ENCODE measurements around the gene KITLG.

KITLG gene

DNA sequence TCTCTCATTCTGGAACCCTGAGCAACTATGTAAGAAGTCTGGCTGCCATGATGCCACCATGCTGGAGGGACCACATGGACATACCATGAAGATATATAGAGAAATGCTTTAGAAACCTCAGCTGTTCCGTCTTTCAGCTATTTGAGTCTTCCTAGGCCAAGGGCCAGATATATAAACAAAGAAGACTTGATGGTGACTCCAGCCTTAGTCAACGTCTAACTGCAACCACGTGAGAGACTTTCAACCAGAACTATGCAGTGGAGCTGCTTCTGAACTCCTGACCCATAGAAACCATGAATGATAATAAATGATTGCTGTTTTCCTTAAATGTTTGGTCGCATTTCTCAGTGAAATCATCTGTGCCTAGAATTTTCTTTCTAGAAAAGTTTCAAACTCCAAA lies 20.0 kb upstream of the KITLG start:
- H3K4me3 ChIP-seq (ENCODE audit: low read length) = no peak overlapping the region
- DNase-seq (ENCODE audit: low read depth, low spot score) = no peak
- H3K27ac ChIP-seq (ENCODE audit: low read length) = no peak overlapping the region
- H3K27me3 ChIP-seq (ENCODE audit: control insufficient read depth, insufficient read depth, low read length) = no peaks in the 10 kb centered on the region
- WGBS (ENCODE audit: insufficient coverage, insufficient read length) = no CpG with 5 or more reads among the region's 4 CpGs
- H3K36me3 ChIP-seq (ENCODE audit: control insufficient read depth, insufficient read depth, low read length) = no peaks in the 10 kb centered on the region
- no peaks in the 10 kb centered on the region for H3K4me1 ChIP-seq (ENCODE audit: control insufficient read depth, insufficient read depth, low read length)
- no peaks in the 10 kb centered on the region for H3K9me3 ChIP-seq (ENCODE audit: control insufficient read depth, insufficient read depth, low read length)

DNA sequence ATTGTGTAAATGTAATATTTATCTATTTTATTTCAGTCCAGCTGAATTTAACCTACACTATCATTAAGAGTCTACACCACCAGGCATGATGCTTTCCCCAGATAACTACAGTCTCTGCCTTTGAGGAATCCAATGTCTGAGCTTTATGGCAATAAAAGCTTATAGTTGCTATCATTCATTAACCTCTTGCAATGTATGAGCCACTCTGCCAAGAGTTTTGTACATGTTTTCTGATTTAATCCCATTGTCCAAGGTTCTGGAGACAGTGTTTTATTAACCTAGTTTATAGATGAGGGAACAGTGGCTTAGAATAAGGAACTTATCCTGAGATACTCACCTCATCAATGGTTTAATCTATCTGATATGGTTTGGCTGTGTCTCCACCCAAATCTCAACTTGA lies 17.1 kb upstream of the KITLG start:
- H3K9me3 ChIP-seq (ENCODE audit: control insufficient read depth, insufficient read depth, low read length) = no peaks in the 10 kb centered on the region
- H3K4me3 ChIP-seq (ENCODE audit: low read length) = no peak overlapping the region
- H3K27ac ChIP-seq (ENCODE audit: low read length) = no peak overlapping the region
- H3K36me3 ChIP-seq (ENCODE audit: control insufficient read depth, insufficient read depth, low read length) = no peaks in the 10 kb centered on the region
- no peak for DNase-seq (ENCODE audit: low read depth, low spot score)
- H3K4me1 ChIP-seq (ENCODE audit: control insufficient read depth, insufficient read depth, low read length) = no peaks in the 10 kb centered on the region
- H3K27me3 ChIP-seq (ENCODE audit: control insufficient read depth, insufficient read depth, low read length) = no peaks in the 10 kb centered on the region

DNA sequence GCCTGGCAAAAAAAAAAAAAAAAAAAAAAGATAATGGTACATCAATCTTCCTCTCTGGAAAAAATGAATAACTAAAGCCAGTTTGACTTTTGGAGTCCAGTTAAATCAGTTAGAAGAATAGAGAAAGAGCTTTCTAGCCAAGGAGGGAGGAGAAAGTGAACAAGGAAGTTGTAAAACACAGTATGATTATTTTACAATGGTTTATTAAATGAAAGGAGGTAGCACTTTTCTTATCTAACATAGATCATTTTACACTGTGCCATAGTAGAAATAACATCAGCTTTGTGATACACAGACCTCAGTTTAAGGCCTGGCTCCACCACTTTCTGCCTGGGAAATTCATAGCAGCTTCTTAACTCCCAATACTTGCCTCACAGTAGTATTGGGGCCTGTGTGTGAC lies 15.4 kb upstream of the KITLG start:
- Histone ChIP-seq H3K27me3 (ENCODE audit: control insufficient read depth, insufficient read depth, low read length) (no peaks in the 10 kb centered on the region), H3K36me3 (ENCODE audit: control insufficient read depth, insufficient read depth, low read length) (no peaks in the 10 kb centered on the region), H3K9me3 (ENCODE audit: control insufficient read depth, insufficient read depth, low read length) (no peaks in the 10 kb centered on the region), H3K4me1 (ENCODE audit: control insufficient read depth, insufficient read depth, low read length) (no peaks in the 10 kb centered on the region), H3K27ac (ENCODE audit: low read length) (no peak overlapping the region), H3K4me3 (ENCODE audit: low read length) (no peak overlapping the region)
- DNase-seq (ENCODE audit: low read depth, low spot score) = no peak

DNA sequence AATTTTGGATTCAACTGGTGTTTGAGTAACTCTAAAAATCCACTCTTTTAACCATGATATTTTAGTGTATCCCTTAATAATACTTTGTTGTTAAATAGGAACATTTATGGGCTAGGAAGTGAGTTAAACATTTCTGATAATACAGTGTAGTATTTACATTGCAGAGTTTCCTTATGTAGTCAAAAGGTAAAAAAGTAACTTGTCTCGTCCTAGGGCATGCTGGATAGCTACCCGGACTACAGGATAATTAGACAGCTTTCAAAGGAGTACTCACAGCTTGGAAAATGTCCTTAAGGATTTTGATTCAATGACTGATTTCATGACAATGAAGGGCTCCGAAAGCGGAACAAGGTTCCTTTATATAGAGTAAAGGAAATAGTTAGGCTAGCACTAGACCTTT lies 14.5 kb upstream of the KITLG start:
- DNase-seq (ENCODE audit: low read depth, low spot score) = no peak
- Histone ChIP-seq H3K4me3 (ENCODE audit: low read length) (no peak overlapping the region), H3K27ac (ENCODE audit: low read length) (no peak overlapping the region), H3K36me3 (ENCODE audit: control insufficient read depth, insufficient read depth, low read length) (no peaks in the 10 kb centered on the region), H3K9me3 (ENCODE audit: control insufficient read depth, insufficient read depth, low read length) (no peaks in the 10 kb centered on the region), H3K27me3 (ENCODE audit: control insufficient read depth, insufficient read depth, low read length) (no peaks in the 10 kb centered on the region), H3K4me1 (ENCODE audit: control insufficient read depth, insufficient read depth, low read length) (no peaks in the 10 kb centered on the region)
- no CpG with 5 or more reads among the region's 4 CpGs for WGBS (ENCODE audit: insufficient coverage, insufficient read length)

DNA sequence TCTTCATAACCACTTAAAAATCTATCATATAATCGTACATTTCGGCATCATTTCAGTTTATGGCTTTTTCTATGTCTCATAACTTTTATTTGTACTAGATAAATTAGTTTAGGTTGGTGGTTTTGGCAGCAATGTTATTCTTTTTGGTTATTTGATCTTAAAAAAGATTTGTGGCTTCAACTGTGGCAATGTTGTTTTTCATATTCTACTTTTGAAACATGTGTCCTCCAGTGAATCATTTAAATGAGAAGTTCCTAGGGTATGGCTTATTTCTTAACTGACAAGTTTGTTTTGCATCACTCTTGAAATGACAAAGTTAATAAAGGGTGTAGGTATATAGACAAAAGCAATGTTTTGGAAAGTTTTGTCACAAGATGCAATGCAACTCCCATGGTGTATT lies 11.1 kb upstream of the KITLG start:
- Histone ChIP-seq H3K27ac (ENCODE audit: low read length) (no peak overlapping the region), H3K27me3 (ENCODE audit: control insufficient read depth, insufficient read depth, low read length) (no peaks in the 10 kb centered on the region), H3K4me3 (ENCODE audit: low read length) (no peak overlapping the region), H3K9me3 (ENCODE audit: control insufficient read depth, insufficient read depth, low read length) (peaks cover 2% of the 10 kb centered on the region; the same call in 1 of the 2 replicates), H3K4me1 (ENCODE audit: control insufficient read depth, insufficient read depth, low read length) (no peaks in the 10 kb centered on the region), H3K36me3 (ENCODE audit: control insufficient read depth, insufficient read depth, low read length) (no peaks in the 10 kb centered on the region)
- WGBS (ENCODE audit: insufficient coverage, insufficient read length) = 100% methylated on average over 2 of the region's 2 CpGs
- DNase-seq (ENCODE audit: low read depth, low spot score) = no peak

DNA sequence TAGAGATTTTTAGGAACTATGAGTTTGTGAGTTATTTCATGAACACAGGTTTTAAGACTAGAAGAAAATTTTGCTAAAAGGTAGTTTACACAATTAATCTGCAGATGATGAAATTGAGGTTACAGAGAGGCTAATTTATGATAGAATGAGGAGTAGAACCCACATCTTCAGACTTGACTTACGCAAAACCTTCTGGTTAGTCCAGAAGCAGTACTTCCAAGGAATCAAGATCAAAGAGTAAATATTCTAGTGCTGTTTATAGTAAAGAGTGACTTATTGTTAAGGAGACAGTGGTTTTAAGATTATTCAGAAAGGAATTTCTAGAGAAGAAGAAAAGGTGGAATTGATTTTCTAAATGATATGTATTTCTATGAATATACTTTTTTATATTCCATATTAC lies 10.6 kb upstream of the KITLG start:
- Histone ChIP-seq H3K9me3 (ENCODE audit: control insufficient read depth, insufficient read depth, low read length) (peaks cover 2% of the 10 kb centered on the region; the same call in 1 of the 2 replicates), H3K4me1 (ENCODE audit: control insufficient read depth, insufficient read depth, low read length) (no peaks in the 10 kb centered on the region), H3K4me3 (ENCODE audit: low read length) (no peak overlapping the region), H3K36me3 (ENCODE audit: control insufficient read depth, insufficient read depth, low read length) (no peaks in the 10 kb centered on the region), H3K27ac (ENCODE audit: low read length) (no peak overlapping the region), H3K27me3 (ENCODE audit: control insufficient read depth, insufficient read depth, low read length) (no peaks in the 10 kb centered on the region)
- no peak for DNase-seq (ENCODE audit: low read depth, low spot score)
- no CpG with 5 or more reads among the region's 1 CpG for WGBS (ENCODE audit: insufficient coverage, insufficient read length)

DNA sequence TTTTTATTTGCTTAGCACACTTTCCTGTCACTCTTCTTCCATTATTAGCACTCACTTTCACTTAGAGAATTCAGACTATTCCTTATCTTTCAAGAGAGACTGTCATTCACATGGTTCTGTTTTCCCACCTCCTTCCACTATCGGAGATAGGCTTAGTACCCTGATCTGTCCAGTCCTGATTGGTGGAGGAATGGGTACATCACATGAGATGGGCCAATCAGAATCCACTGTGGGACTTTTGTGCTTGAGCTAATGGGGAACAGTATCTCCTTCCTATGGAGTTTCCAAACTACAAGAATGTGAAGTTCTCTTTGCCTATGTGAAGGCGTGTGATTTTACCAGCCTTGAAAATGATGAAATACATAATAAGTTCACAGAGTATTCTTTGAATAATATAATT lies 4.8 kb upstream of the KITLG start:
- Histone ChIP-seq H3K4me1 (ENCODE audit: control insufficient read depth, insufficient read depth, low read length) (no peaks in the 10 kb centered on the region), H3K27me3 (ENCODE audit: control insufficient read depth, insufficient read depth, low read length) (no peaks in the 10 kb centered on the region), H3K9me3 (ENCODE audit: control insufficient read depth, insufficient read depth, low read length) (peaks cover 2% of the 10 kb centered on the region; the same call in 1 of the 2 replicates), H3K36me3 (ENCODE audit: control insufficient read depth, insufficient read depth, low read length) (no peaks in the 10 kb centered on the region), H3K4me3 (ENCODE audit: low read length) (no peak overlapping the region), H3K27ac (ENCODE audit: low read length) (no peak overlapping the region)
- no peak for DNase-seq (ENCODE audit: low read depth, low spot score)
- no CpG with 5 or more reads among the region's 2 CpGs for WGBS (ENCODE audit: insufficient coverage, insufficient read length)

DNA sequence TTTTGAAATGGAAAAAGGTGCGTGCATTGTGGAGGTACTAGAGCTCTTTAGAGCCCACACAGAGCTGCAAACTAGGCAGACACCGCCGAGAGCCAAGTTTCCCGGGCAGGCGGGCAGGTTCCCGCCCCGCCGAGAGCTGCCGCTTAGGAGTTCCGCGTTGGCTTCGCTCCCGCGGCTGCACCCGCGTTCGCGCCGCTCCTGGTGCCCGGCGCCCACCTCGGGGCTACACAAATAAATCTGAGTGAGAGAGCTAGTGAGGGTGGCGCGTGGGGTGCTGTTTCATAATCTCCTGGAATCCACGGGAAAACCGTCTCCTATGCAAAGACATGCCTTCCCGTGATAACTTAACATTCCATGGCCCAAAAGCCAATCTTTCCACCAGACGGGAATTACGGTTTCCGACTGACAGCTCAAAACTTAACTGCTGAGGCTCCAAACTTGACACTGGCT lies 645 bp downstream of the KITLG start:
- Histone ChIP-seq H3K27me3 (ENCODE audit: control insufficient read depth, insufficient read depth, low read length) (no peaks in the 10 kb centered on the region), H3K9me3 (ENCODE audit: control insufficient read depth, insufficient read depth, low read length) (no peaks in the 10 kb centered on the region), H3K4me1 (ENCODE audit: control insufficient read depth, insufficient read depth, low read length) (no peaks in the 10 kb centered on the region), H3K36me3 (ENCODE audit: control insufficient read depth, insufficient read depth, low read length) (no peaks in the 10 kb centered on the region), H3K4me3 (ENCODE audit: low read length) (peak overlapping the region; percentile 68; the same call in 1 of the 2 replicates), H3K27ac (ENCODE audit: low read length) (no peak overlapping the region)
- WGBS (ENCODE audit: insufficient coverage, insufficient read length) = no CpG with 5 or more reads among the region's 30 CpGs
- DNase-seq (ENCODE audit: low read depth, low spot score) = no peak

DNA sequence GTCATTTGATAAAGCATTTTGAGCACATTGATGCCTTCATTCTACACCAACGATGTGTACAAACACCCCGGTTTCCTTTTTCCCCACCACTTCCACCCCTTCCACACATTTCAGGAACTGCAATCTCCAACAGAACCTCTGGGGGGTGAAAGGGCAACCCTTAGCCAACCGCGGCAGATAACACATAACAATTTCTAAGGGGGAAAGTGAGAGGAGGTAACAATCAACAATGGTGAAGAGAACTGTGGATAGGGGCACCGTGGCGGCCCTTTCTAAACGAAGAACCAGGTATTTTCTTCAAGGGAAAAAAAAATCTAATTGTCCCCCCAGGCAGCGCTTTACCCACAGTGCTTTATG lies 1.1 kb downstream of the KITLG start:
- Histone ChIP-seq H3K27me3 (ENCODE audit: control insufficient read depth, insufficient read depth, low read length) (no peaks in the 10 kb centered on the region), H3K36me3 (ENCODE audit: control insufficient read depth, insufficient read depth, low read length) (no peaks in the 10 kb centered on the region), H3K4me3 (ENCODE audit: low read length) (peak overlapping the region; percentile 68; the same call in 1 of the 2 replicates), H3K27ac (ENCODE audit: low read length) (no peak overlapping the region), H3K9me3 (ENCODE audit: control insufficient read depth, insufficient read depth, low read length) (no peaks in the 10 kb centered on the region), H3K4me1 (ENCODE audit: control insufficient read depth, insufficient read depth, low read length) (no peaks in the 10 kb centered on the region)
- no CpG with 5 or more reads among the region's 8 CpGs for WGBS (ENCODE audit: insufficient coverage, insufficient read length)
- DNase-seq (ENCODE audit: low read depth, low spot score) = no peak

DNA sequence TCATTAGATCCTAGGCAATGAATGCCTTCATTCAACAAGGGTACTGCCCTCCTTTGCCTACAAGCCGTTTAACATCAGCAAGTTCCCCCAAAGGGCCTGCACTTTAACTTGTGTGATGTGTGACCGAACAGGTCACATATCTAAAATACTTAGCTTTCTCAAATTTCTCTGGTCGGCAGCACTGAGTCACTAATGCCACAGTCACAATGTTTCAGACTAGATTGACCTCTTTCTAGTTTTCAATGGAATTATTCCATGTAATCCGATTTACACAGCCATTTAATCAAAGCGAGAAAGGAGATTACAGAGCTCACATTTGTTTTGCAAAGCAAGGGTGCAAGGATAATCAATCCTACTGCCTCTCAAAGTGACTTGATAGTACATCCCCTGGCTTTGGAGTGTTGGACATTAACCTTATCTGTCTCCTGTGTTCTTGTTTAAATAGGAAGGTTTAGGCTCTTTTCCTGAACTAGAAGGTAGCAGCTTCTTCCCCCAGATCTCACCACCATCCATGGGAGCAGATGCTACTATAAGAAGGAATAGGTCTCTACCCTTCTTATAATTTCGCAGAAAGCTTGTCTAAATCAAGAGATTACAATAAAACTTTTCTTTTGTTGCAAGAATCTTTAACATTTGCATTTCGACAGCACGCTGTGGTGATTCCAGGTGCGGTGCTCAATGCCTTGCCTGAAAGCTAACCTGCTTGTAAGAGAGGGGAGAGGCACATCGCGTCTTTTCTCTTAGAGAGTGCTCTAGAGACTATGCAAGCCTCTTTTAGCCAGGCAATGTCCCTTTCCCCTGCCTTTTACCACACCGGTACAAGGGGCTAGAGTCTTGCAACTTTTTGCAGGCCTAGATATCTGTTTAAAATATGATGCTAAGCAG lies 1.8 kb downstream of the KITLG start:
- no peak for DNase-seq (ENCODE audit: low read depth, low spot score)
- peak overlapping the region; percentile 25; the same call in 1 of the 2 replicates for H3K4me3 ChIP-seq (ENCODE audit: low read length)
- H3K27ac ChIP-seq (ENCODE audit: low read length) = no peak overlapping the region
- H3K9me3 ChIP-seq (ENCODE audit: control insufficient read depth, insufficient read depth, low read length) = no peaks in the 10 kb centered on the region
- H3K4me1 ChIP-seq (ENCODE audit: control insufficient read depth, insufficient read depth, low read length) = peaks cover 3% of the 10 kb centered on the region
- no peaks in the 10 kb centered on the region for H3K36me3 ChIP-seq (ENCODE audit: control insufficient read depth, insufficient read depth, low read length)
- no peaks in the 10 kb centered on the region for H3K27me3 ChIP-seq (ENCODE audit: control insufficient read depth, insufficient read depth, low read length)
- WGBS (ENCODE audit: insufficient coverage, insufficient read length) = no CpG with 5 or more reads among the region's 12 CpGs

DNA sequence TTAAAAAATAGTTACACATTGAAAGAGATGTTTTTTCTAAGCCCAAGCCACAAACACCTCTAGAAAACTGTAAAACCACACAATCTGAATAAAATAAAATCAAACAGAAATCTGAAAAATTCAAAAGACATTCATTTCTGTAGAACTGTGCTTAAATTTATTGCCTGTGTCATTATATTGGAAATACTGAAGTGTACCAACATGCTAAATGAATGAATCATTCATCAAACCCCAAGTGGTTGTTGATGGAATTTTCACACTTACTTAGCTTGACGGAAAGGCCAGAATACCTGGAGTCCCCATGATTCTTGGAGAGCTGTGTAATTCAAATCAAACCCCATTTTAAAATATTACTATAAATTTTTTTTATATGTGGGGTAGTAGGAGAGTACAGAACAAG lies 2.7 kb downstream of the KITLG start:
- no peak for DNase-seq (ENCODE audit: low read depth, low spot score)
- no peaks in the 10 kb centered on the region for H3K27me3 ChIP-seq (ENCODE audit: control insufficient read depth, insufficient read depth, low read length)
- H3K27ac ChIP-seq (ENCODE audit: low read length) = no peak overlapping the region
- no CpG with 5 or more reads among the region's 1 CpG for WGBS (ENCODE audit: insufficient coverage, insufficient read length)
- H3K9me3 ChIP-seq (ENCODE audit: control insufficient read depth, insufficient read depth, low read length) = no peaks in the 10 kb centered on the region
- no peak overlapping the region for H3K4me3 ChIP-seq (ENCODE audit: low read length)
- H3K4me1 ChIP-seq (ENCODE audit: control insufficient read depth, insufficient read depth, low read length) = peaks cover 3% of the 10 kb centered on the region
- no peaks in the 10 kb centered on the region for H3K36me3 ChIP-seq (ENCODE audit: control insufficient read depth, insufficient read depth, low read length)

All from iPS DF 6.9 (cell line).